AG04449 (cell line): ENCODE data around the gene MAVS.

Experiments
- CTCF ChIA-PET: fragments of 350-600 bp; formaldehyde crosslinking; extraction: SDS; loops from one replicate; lab custom pipeline; 2021; ENCODE audit warnings: antibody characterized with exemption; lab: Yijun Ruan, JAX
- POLR2A ChIA-PET: fragments of 400-600, 350-600 bp; formaldehyde crosslinking; extraction: SDS; loops from one replicate; lab custom pipeline; 2020; ENCODE audit warnings: antibody characterized with exemption, inconsistent platforms; lab: Yijun Ruan, JAX
- DNase-seq: peaks from one replicate; pipeline ENCODE4 v3.0.0-alpha.2; 2010; ENCODE audit warnings: low read depth, low spot score
- H3K4me3 ChIP-seq: 2 replicates; pipeline ENCODE4 v1.5.1; 2011; ENCODE audit warnings: low read depth, mild to moderate bottlenecking, control low read depth, low read length
- CTCF ChIP-seq: IDR thresholded peaks from one replicate; pipeline ENCODE4 v1.5.1; 2011; ENCODE audit warnings: mild to moderate bottlenecking, moderate library complexity, low read length, control low read depth, inconsistent platforms; ENCODE audit not compliant: insufficient read depth; ENCODE audit errors: missing control alignments

The MAVS gene

GRCh38 chr20:3869839-3870634 lies 23.4 kb downstream of the MAVS start:
- H3K4me3 ChIP-seq = no peak overlapping the region
- TF ChIP-seq CTCF = no peak
- ChIA-PET CTCF (interaction anchor here (0.6 to 1.0 kb wide), 3 partner anchors 15 to 202 kb away, joined by 3 to 4 read pairs (median 3); no protein-coding TSS in a partner anchor), POLR2A (no interaction called here)
- DNase-seq = no peak

GRCh38 chr20:3871550-3872265 lies 25.1 kb downstream of the MAVS start:
- no peak for TF ChIP-seq CTCF
- CTCF ChIA-PET = interaction anchor here (1.0 to 1.2 kb wide), 2 partner anchors 153 to 194 kb away, joined by 4 read pairs; no protein-coding TSS in a partner anchor
- POLR2A ChIA-PET = interaction anchor here (1.6 kb wide), 1 partner anchor 16 kb away, joined by 6 read pairs; no protein-coding TSS in a partner anchor
- H3K4me3 ChIP-seq = no peak overlapping the region
- DNase-seq = no peak

DNA sequence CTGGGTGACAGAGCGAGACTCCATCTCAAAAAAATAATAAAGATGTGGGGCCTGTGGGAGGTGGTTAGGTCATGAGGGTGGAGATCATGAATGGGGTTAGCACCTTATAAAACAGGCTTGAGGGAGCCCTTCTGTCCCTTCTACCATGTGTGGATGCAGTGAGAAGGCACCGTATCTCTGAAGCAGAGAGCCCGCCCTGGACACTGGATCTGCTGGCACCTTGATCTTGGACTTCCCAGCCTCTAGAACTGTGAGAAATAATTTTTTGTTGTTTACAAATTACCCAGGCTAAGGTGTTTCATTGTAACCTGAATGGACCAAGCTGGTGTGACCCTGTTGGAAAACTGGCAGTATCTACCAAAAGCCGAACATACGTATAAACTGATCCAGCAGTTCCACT lies 26.9 kb downstream of the MAVS start:
- POLR2A ChIA-PET = no interaction called here
- CTCF ChIA-PET = interaction anchor here (1.9 kb wide), 1 partner anchor 18 kb away, joined by 7 read pairs; no protein-coding TSS in a partner anchor
- DNase-seq = no peak
- TF ChIP-seq CTCF = no peak
- no peak overlapping the region for H3K4me3 ChIP-seq

DNA sequence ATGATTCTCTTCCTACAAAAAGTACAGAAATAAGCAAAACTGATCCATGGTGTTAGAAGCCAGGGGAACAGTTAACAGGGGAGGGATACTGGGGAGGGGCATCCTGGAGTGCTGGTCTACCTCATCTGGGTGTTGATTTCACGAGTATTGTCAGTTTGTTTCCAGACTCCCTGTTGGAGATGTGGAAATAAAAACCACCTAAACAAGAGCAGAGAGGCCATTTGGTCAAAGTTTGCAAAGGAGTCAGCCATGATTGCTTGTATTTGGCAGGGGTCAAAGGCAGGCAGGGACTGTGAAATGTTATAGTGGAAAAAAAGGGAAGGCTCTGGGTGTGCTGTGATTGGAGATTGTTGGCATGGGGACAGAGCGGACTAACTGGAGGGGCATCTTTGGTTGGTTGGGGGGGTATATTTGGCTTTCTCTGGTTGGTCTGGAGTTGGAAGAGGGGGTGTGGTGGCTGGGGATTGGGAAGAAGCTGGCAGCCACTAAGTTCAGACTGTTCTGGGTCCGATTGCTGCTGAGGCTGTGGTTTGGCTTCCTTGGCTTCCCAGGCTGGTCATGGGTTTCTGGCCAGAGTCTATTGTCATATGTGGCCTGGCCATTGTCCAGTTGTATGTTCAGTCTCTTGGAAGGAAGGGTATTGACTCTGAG lies 27.7 kb downstream of the MAVS start:
- CTCF ChIA-PET = interaction anchor here (1.5 to 1.9 kb wide), 2 partner anchors 15 to 19 kb away, joined by 3 to 7 read pairs; no protein-coding TSS in a partner anchor
- H3K4me3 ChIP-seq = no peak overlapping the region
- no peak for TF ChIP-seq CTCF
- DNase-seq = no peak
- POLR2A ChIA-PET = no interaction called here

DNA sequence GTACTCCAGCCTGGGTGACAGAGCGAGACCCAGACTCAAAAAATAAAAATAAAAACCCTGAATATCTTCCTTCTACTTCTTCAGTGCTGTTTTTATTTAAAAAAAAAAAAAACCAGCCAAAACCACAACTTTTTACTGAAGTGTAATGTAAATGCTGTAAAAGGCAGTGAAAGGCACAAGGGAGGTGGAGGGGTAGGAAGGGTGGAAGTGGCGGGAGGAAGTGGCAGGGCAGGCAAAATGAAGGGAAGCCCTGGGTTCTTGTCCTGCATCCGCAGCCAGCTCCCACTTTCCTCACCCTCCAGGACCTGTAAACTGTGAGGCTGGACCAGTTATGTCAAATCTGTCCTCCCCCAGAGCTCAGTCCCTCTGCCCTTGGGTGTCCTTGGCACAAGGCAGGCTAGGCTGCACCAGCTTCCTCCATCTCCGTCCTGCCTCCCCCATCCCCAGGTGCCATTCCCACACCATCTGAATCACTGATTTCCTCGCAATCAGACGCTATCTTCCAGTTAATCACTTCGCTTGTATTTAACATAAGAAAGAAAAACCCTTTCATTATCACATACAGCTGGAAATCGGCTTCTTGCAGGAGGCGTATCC lies 28.8 kb downstream of the MAVS start:
- no peak for DNase-seq
- POLR2A ChIA-PET = interaction anchor here (0.9 kb wide), 1 partner anchor 13 kb away, joined by 4 read pairs; no protein-coding TSS in a partner anchor
- no peak for TF ChIP-seq CTCF
- no peak overlapping the region for H3K4me3 ChIP-seq
- CTCF ChIA-PET = interaction anchor here (1.1 to 1.9 kb wide), 4 partner anchors 8 to 20 kb away, joined by 3 to 7 read pairs (median 4); no protein-coding TSS in a partner anchor
